HG03460 (cell line): ENCODE measurements around the gene KPNA6.
"Not testable (repeated sequence)": the region's sequence is repeated elsewhere in the genome, so short reads cannot be mapped to it uniquely, and the experiment has no call there.

Experiments used
- ATAC-seq: cut with Tn5 transposase; IDR thresholded peaks from one replicate; pipeline ENCODE4 v1.9.1; 2021; ENCODE audit not compliant: unreplicated experiment

The KPNA6 gene

GRCh38 chr1:32138965-32139364, 31.1 kb downstream of the KPNA6 start:
- ATAC-seq, result no peak

- ATAC-seq, result no peak
Measured at GRCh38 chr1:32142446-32143301, 34.8 kb downstream of the KPNA6 start.

GRCh38 chr1:32143302-32143695, 35.4 kb downstream of the KPNA6 start:
- not testable (repeated sequence) for ATAC-seq

GRCh38 chr1:32144033-32144432, 36.2 kb downstream of the KPNA6 start:
- no peak for ATAC-seq

GRCh38 chr1:32147799-32148198, 39.9 kb downstream of the KPNA6 start:
- ATAC-seq, result not testable (repeated sequence)

GRCh38 chr1:32150847-32151246, 43.0 kb downstream of the KPNA6 start:
- no peak for ATAC-seq

GRCh38 chr1:32151319-32151787, 43.5 kb downstream of the KPNA6 start:
- no peak for ATAC-seq

GRCh38 chr1:32159189-32159588, 51.3 kb downstream of the KPNA6 start:
- peak; percentile 61 for ATAC-seq

- ATAC-seq, result no peak
Measured at GRCh38 chr1:32163405-32163804, 55.5 kb downstream of the KPNA6 start.

- not testable (repeated sequence) for ATAC-seq
Measured at GRCh38 chr1:32165633-32166032, 57.8 kb downstream of the KPNA6 start.

- no peak for ATAC-seq
Measured at GRCh38 chr1:32170991-32171390, 63.1 kb downstream of the KPNA6 start.

GRCh38 chr1:32172621-32173245, 64.9 kb downstream of the KPNA6 start:
- no peak for ATAC-seq

- no peak for ATAC-seq
Measured at GRCh38 chr1:32178380-32179192, 70.7 kb downstream of the KPNA6 start.

GRCh38 chr1:32179193-32179442, 71.3 kb downstream of the KPNA6 start:
- ATAC-seq, result no peak

GRCh38 chr1:32179443-32180185, 71.8 kb downstream of the KPNA6 start, which contains the start of gene TXLNA:
Gene TXLNA, plus strand, starts transcription at chr1:32179675. Its CDS starts 671 bp downstream, at chr1:32180346.
- peak; percentile 72 for ATAC-seq

GRCh38 chr1:32180186-32181060, 72.6 kb downstream of the KPNA6 start:
- ATAC-seq, result no peak

- ATAC-seq, result no peak
Measured at GRCh38 chr1:32181065-32181464, 73.2 kb downstream of the KPNA6 start.

- no peak for ATAC-seq
Measured at GRCh38 chr1:32181563-32181962, 73.7 kb downstream of the KPNA6 start.

- no peak for ATAC-seq
Measured at GRCh38 chr1:32182060-32182459, 74.2 kb downstream of the KPNA6 start.

GRCh38 chr1:32184650-32185049, 76.8 kb downstream of the KPNA6 start:
- no peak for ATAC-seq
